Right renal pelvis (tissue), 4 donors: ENCODE data around the gene PINK1. TPM values are rescaled to one million over a fixed set of nuclear protein-coding genes. Genes with fewer than 3 reads are reported as not detected.

Source experiments
- DNase-seq, 4 donors: peaks; one replicate each; pipeline ENCODE4 v3.0.0-alpha.2; 2013; ENCODE audit warnings: low read depth in 4 of 4, low spot score in 3 of 4, missing footprints in 1 of 4
- polyA plus RNA-seq, 4 donors: library from polyadenylated mRNA; unstranded; fragments of 120-200 nt; gene quantifications; one replicate each; pipeline ENCODE4 v1.2.1, GENCODE V29; 2013; ENCODE audit not compliant: insufficient read length in 4 of 4

The PINK1 gene
- polyA plus RNA-seq, 4 donors, result 69.1 to 76.9 (median 73.5) TPM

DNA sequence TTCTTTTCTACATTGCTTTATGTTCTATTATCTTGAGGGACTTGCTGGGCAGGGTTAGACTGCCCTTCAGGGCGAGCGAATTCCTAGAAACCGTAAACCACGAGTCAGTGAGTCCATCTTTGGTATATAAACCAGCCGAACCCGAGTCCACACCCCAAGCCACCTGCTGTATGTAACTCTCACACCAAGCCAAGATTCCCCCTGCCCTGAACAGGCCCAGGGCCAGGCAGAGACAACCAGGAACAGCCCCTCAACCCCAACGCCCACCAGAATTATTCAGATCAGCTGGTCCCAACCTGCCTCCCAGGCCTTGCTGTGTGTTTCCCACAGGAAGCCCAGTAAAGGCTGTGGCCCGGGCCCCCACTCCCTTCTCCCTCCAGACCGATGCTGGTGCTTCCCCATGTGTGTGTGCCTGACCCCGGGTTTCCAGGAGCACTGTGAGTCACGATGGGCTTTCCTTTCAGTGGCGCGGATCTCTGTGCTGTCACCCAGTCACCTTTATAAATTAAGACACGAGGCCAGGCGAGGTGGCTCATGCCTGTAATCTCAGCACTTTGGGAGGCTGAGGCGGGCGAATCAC is 67.5 kb downstream of the PINK1 start:
- DNase-seq, result no peak

Other genes with a start within 250 kb of the PINK1 start
- gene CAMK2N1, start 147.2 kb upstream of the PINK1 start, polyA plus RNA-seq, result 10 to 100 TPM; 80.8 to 93.1 (median 85.1) TPM
- 10 to 100 TPM; 35.8 to 39.9 (median 37.9) TPM for gene MUL1, start 125.3 kb upstream of the PINK1 start, polyA plus RNA-seq
- gene FAM43B, start 80.9 kb upstream of the PINK1 start, polyA plus RNA-seq, result 1 to 10 TPM; 1.2 to 1.9 (median 1.5) TPM
- 1 to 10 TPM; 5.4 to 6.8 (median 6.6) TPM for gene CDA, start 44.4 kb upstream of the PINK1 start, polyA plus RNA-seq
- 100 to 1,000 TPM; 217 to 254 (median 232) TPM for gene DDOST, start 27.9 kb downstream of the PINK1 start, polyA plus RNA-seq
- gene KIF17, start 84.5 kb downstream of the PINK1 start, polyA plus RNA-seq, result 1 to 10 TPM; 2.1 to 5.6 (median 4.9) TPM
- gene SH2D5, start 99.2 kb downstream of the PINK1 start, polyA plus RNA-seq, result 1 to 10 TPM in 3 of 4 donors, under 1 TPM in 1; 0.80 to 1.4 (median 1.1) TPM
- gene HP1BP3, start 153.8 kb downstream of the PINK1 start, polyA plus RNA-seq, result 100 to 1,000 TPM; 246 to 289 (median 277) TPM